Measurements from ENCODE around the gene CCM2. TPM values are rescaled to one million over a fixed set of nuclear protein-coding genes. Genes with fewer than 3 reads are reported as not detected.
"Not testable (repeated sequence)": the region's sequence is repeated elsewhere in the genome, so short reads cannot be mapped to it uniquely, and the experiment has no call there.

Gene CCM2
- polyA plus RNA-seq, 5 donors: 23.3 to 36.6 (median 28.0) TPM

GRCh38 chr7:45028138-45028919, 28.3 kb downstream of the CCM2 start:
- DNase-seq: no peak

- no peak for DNase-seq
Measured at GRCh38 chr7:45028920-45029344, 28.9 kb downstream of the CCM2 start.

DNA sequence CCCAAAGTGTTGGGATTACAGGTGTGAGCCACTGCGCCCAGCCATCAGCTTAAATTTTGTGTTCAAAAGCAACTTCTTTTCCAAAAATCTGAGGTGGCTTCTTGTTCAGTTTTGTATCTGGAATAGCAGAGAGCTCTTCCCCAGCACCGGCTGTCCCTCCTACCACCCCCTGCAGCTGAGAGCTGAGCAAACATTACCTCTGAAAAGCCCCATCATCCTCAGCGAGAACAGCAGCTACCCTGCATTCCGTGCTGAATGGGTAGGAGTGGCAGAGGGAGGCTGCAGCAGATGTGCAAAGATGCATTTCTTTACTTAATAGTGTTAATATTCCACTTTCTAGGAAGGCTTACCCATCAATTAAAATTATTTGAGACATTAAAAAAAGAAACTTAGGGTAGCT, 31.8 kb downstream of the CCM2 start:
- DNase-seq: no peak

GRCh38 chr7:45032421-45032820, 32.4 kb downstream of the CCM2 start:
- no peak for DNase-seq

- DNase-seq: no peak
Measured at GRCh38 chr7:45033261-45033930, 33.4 kb downstream of the CCM2 start.

DNA sequence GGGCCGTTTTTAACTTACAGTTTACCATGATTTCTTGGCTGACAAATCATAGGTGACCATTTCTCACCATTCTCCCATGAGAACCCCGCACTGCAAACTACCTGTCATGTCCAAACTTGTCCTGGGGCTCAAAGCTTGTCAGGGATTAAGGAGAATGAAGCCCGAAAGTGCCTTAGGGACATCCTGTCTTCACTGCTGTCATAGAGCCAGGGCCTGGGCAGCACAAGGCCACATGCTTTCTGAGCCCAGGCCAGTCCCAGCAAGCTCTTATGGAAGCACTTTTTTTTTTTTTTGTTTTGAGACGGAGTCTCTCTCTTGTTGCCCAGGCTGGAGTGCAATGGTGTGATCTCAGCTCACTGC, 33.9 kb downstream of the CCM2 start:
- DNase-seq: no peak

- not testable (repeated sequence) for DNase-seq
Measured at GRCh38 chr7:45034710-45035109, 34.7 kb downstream of the CCM2 start.

DNA sequence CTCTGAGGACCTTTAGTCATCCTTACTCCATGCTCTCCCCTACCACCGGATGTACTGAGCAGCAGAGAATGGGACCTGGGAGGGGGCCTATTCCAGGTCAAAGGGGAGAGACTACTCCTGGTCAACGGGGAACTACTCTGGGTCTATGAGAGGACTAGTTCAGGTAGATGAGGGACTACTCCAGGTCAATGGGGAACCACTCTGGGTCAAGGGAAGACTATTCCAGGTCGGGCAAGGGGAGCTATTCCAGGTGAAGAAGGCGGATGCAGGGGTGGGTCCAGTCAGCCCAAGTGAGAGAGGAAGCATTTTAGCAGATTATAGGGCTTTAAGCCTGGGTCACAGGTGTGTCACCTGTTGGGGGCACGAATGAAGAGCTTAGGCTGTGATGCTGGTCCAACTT, 35.4 kb downstream of the CCM2 start:
- DNase-seq: no peak

- no peak for DNase-seq
Measured at GRCh38 chr7:45035893-45036292, 35.9 kb downstream of the CCM2 start.

GRCh38 chr7:45036317-45036716, 36.3 kb downstream of the CCM2 start:
- no peak for DNase-seq

DNA sequence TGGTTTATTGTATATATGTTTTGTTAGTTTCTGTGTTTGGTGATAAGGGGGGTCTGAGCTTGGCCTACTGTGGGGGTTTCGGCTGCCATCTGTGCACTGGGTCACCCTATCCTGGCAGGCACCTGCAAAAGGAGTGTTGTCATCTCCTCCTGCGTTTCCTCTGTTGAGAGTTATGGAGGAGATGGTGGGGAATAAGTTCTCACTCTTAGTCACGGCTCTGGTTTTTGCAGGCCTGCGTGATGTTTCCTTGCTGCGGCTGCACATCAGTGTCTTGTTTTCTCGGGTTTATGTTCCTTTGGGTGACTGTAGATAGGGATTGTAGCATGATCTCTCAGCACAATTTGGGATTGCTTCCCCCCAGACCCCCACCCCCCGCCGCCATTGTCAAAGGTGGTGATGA, 36.8 kb downstream of the CCM2 start:
- DNase-seq: no peak

DNA sequence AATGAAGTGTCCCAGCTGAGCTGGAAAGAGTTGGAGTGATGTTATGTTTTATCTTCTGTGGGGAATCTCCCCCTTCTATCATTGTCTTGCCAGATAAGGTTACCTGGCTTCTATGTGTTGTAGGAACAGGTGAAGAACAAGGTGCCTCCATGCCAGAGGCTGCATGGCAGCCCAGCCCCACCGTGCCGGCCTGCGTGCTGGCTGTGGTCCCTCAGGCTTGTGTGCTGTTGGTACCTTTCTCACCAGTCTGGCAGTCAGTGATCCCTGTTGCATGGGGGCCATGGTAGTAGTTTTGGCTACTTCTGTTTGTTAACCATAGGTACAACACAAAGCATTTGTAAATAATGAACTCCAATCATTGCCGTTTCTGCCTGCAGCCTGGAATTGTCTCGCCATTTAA, 37.9 kb downstream of the CCM2 start:
- DNase-seq: no peak

DNA sequence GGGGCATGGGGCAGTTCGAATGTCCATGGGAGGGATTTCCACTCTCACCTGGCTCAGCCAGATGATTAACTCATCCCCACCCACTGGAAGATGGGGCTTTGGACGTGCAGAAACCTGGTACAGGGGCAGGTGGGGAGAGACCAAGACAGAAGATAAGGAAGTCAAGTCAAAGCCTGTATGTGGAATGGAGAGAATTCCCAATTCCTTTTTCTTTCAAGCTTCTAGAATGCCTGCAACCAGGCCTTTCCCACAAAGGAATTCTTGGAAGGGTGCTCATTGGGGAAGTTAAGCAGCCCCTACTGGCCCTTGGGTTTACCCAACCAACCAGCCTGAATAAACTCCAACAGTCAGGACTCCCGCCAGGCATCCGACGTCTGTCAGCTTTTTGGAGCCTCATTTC, 39.1 kb downstream of the CCM2 start:
- DNase-seq: no peak

DNA sequence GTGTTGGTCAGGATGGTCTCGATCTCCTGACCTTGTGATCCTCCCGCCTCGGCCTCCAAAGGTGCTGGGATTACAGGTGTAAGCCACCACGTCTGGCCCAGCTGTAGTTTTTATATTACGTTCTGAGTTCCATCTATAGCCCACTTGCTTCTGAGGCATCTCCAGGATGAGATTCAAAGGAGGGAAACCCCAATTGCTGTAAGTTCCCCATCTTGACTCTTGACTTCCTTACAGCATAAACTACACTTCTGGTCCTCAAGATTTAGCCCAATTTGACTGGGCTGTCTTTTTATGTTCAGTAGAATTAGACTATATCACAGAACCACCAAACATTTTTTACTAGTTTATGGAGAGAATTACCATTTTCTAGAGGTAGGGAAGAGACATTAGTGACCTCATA, 44.3 kb downstream of the CCM2 start:
- DNase-seq: no peak

- DNase-seq: no peak
Measured at GRCh38 chr7:45048748-45049147, 48.7 kb downstream of the CCM2 start.

DNA sequence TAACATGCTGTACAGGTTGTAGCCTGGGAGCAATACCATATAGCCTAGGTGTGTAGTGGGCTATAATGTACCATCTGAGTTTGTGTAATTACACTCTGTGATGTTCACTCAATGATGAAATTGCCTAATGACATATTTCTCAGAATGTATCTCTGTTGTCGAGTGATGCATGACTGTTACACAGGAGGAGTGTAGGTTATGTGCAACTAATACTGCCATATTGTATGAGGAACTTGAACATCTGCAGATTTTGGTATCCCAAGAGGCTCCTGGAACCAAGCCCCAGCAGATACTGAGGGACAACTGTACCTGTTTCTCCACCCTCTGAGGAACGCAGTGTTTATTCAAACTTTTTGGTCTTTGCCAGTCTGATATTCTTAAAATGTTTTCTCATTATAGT, 50.2 kb downstream of the CCM2 start:
- DNase-seq: no peak

GRCh38 chr7:45052011-45052410, 52.0 kb downstream of the CCM2 start:
- peak; percentile 3 to 13 for DNase-seq

DNA sequence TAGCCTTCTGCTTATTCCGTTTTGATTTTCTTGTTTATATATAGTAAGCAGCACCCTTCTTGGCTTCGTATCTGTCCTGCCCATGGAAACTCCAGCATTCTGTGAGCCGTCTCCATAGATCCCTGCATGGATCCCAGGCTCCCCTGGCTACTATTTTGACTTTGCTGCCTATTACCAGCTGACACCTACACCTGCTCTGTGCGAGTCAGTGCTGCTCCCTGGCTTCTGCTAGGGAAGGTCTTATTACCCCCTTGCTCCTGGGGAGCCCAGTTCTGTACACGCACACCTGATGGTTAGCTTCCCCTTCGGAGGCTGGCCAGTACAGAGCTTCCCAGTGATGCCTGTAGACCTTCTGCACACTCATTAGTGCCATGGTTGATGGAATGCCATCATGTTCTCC, 53.4 kb downstream of the CCM2 start:
- no peak for DNase-seq

GRCh38 chr7:45053941-45054340, 53.9 kb downstream of the CCM2 start:
- DNase-seq: no peak

DNA sequence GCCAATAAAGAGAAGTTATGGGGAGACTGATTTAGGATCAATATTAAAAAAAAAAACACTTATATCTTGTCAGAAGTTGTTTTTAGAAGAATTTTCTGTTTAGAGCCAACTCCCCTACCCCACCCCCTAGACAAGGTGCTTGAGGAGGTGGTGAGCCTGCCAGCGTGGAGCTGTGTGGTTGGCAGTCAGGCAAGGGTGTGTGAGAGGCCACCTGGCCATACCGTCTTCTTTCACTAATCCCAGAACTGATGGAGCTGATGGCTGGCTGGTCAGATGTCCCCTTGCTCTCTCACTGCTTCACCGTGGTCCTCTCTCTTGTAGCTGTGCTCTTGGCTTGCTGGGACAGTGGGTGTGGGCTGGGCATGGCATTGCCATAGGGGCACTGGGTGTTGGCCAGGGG, 54.4 kb downstream of the CCM2 start:
- no peak for DNase-seq

DNA sequence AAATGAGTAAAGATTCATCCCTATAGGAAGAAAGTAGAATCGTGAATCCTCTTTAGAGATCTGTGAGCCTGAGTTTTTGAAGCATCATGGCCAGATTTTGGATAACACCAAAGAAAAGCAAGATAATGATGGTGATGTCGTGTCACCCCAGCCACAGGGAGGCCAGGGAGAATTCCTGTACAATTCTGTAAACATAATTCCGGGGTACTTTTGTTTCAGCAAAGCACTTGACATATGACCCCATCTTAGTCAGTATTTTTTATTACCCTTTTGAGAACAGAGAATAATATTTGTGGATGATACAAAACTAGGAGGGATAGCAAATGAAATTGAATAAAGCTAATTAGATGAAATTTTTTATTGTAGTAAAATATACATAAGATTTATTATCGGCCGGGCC, 55.0 kb downstream of the CCM2 start:
- no peak for DNase-seq

GRCh38 chr7:45055594-45056219, 55.7 kb downstream of the CCM2 start:
- no peak for DNase-seq

GRCh38 chr7:45057878-45058277, 57.9 kb downstream of the CCM2 start:
- no peak for DNase-seq

Measured in right lung (tissue), 5 donors.